Measurements from ENCODE around the gene SPAG9.

SPAG9 gene

DNA sequence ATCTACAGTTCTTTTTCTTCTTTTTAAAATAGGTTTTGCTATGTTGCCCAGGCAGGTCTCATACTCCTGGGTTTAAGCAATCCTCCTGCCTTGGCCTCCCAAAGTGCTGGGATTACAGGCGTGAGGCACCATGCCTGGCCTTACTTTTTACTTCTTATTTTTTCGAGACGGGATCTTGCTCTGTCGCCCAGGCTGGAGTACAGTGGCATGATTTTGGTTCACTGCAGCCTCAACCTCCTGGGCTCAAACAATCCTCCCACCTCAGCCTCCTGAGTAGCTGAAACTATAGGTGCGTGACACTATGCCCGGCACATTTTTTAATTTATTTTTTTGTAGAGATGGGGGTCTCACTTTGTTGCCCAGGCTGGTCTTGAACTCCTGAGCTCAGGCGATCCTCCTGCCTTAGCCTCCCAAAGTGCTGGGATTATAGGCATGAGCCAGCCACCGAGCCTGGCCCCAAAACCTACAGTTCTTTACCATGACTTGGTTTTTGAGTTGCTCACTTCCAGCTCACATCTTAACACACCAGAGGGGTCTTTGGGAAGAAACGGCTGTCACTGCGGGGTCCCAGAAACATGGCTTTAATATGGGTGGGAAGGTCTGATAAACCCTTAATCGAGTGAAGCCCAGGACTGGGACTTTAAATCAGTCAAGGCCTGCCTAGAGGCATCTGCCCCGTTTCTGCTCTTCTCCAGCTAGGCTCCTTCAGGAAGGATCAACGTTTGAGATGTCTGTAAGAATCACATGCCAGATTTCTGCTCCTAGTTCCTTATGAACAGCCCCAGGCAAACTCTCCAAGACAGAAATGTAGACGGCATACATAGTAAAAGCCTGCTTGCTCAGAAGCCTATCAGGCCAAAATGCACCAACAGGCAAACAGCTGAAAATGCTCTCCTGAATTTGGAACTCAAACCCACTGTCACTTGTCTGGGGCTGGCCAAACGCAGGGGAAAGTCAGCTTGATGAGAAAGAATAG, 162.8 kb downstream of the SPAG9 start:
- intact Hi-C loops (cut with DNase I) = loop anchor here (5.0 kb wide), 1 partner anchor 176 kb away; no protein-coding TSS in a partner anchor
- peak in 1 of 10 donors; percentile 66 for DNase-seq

- intact Hi-C loops (cut with DNase I) = loop anchor here (5.0 kb wide), 1 partner anchor 175 kb away; no protein-coding TSS in a partner anchor
- peak in 9 of 10 donors; percentile 35 to 93 (median 66) for DNase-seq
Observed at GRCh38 chr17:50956750-50957523, 163.7 kb downstream of the SPAG9 start.

DNA sequence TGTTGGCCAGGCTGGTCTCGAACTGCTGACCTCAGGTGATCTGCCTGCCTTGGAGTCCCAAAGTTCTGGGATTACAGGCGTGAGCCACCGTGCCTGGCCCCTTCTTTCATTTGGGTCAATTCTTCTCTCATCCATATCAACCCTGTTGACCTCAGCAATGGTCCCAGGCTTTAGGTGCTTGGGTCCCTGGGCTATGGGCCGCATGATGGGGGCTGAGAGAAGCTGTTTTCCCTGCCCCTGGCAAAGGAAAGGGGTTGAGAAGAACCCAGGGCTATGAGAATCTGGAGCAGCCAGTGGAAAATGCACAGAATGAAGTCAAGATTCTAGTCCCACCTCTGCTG, 164.3 kb downstream of the SPAG9 start:
- DNase-seq = peak in 2 of 10 donors; percentile 34 to 44
- intact Hi-C loops (cut with DNase I) = loop anchor here (5.0 kb wide), 1 partner anchor 174 kb away; no protein-coding TSS in a partner anchor

DNA sequence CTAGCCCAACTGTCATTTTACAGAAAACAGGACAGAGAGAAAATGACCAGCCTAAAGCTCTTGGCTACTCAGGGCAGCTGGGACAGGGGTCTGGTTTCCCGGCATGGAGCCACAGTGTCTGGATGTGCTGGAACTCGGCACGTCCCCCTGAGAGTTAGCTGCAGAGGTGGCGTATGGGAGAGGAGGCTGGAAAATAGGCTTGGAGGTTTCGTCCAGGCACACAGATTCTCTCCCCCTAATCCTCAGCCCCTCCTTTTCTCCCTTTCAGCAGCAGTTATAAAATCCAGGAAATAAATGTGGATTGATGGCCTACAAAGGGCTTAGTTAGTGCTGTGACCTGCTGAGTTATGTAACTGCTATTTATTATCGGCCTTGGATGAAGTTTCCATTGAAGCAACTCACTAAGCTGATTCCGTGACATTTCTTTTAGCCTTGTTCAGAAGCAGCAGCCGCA, 165.0 kb downstream of the SPAG9 start:
- intact Hi-C loops (cut with DNase I) = loop anchor here (5.0 kb wide), 1 partner anchor 173 kb away; no protein-coding TSS in a partner anchor
- DNase-seq = peak in 1 of 10 donors; percentile 44

- DNase-seq = peak in 2 of 10 donors; percentile 55 to 77
Observed at GRCh38 chr17:50955160-50955559, 165.5 kb downstream of the SPAG9 start.

GRCh38 chr17:50954641-50955121, 166.0 kb downstream of the SPAG9 start:
- intact Hi-C loops (cut with DNase I) = loop anchor here (5.0 kb wide), 1 partner anchor 172 kb away; no protein-coding TSS in a partner anchor
- DNase-seq = peak in 2 of 10 donors; percentile 53 to 78

More at GRCh38 chr17:50955160-50955559, 165.5 kb downstream of the SPAG9 start:
- intact Hi-C loops (cut with DNase I) = loop anchor here (5.0 kb wide), 1 partner anchor 173 kb away; no protein-coding TSS in a partner anchor

DNA sequence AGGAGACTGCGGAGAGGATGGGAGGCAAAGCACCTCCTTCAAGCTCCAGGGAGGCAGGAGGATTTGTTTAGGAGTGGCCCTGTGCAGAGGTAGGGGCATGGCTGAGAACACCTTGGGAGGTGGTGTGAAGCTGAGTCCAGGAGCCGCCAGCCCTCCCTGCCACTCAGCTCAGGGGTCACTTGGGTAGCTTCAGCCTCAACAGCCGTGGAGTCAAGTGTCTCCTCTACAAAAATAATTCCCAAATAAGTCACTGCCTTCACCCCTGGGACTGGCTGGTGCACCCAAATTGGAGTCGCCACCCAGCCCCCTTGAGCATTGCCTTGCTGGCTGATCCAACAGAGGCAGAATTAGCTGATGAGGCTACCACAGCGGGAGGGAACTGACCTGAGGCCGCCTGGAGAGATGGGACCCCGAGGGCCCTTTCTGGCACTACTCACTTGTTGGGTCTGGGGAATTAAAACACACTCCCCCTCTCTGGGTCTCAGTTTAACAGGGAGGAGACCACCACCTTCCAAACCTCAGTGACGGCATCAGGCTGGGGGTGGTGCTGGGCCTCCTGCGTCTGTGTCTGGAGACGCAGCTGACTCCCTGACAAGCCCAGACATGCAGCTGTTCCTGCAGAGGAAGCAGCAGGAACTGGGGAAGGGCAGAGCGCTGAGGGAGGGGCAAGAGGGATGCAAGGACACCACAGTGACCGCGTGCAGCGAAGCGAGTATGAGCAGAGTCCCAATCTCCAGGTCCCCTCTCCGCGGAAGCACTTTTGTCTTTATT, 166.7 kb downstream of the SPAG9 start:
- peak in 3 of 10 donors; percentile 50 to 90 (median 78) for DNase-seq

DNA sequence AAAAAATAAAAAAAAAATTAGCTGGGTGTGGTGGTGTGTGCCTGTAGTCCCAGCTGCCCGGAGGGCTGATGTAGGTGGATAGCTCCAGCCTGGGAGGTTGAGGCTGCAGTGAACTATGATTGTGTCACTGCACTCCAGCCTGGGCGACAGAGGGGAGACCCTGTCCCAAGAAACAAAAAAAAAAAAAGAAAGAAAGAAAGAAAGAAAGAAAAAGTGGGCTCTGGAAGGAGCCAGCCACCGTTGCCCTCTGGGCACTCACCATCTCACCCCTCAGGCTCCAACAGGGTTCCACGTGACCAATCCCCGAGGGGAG, 167.2 kb downstream of the SPAG9 start:
- DNase-seq = peak in 2 of 10 donors; percentile 32 to 40
- intact Hi-C loops (cut with DNase I) = no loop called here

More for the DNA sequence above, 166.7 kb downstream of the SPAG9 start:
- intact Hi-C loops (cut with DNase I) = no loop called here

DNA sequence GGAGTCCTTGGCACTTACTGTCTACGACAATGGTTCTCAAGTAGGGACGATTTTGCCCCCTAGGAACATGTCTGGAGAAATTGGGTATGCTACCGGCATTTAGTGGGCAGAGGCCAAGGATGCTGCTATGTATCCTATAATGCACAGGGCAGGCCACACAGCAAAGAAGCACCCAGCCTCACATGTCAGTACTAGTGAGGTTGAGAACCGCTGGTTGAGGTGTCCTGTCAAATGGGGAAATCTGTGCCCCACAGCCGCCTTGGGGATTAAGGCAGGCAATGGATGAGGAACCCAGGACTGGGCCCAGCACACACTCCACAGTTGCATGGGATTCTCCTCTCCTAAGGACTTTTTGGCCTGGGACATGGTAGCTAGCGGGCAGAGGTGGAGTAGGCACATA, 167.8 kb downstream of the SPAG9 start:
- DNase-seq = peak in 2 of 10 donors; percentile 26 to 60

DNA sequence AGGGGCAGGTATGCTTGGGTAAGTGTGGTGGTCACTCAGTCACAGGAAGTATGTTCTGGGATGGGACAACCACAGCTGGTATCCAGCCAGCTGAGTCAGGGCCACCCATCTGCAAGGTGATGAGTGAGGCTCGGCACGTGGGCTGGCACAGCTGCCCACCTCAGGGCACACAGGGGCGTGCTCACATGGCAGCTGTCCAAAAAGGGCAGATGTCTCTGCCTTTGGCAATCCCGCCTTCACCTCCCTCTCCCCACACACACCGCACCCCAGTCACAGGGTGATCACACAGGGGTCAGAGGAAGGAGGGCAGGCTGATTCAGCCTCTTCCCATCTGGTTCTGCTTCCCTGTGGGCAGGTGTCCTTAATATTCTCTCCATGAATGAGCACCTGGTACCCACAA, 168.7 kb downstream of the SPAG9 start:
- intact Hi-C loops (cut with DNase I) = no loop called here
- DNase-seq = peak in 2 of 10 donors; percentile 6 to 64

More for the DNA sequence above, 167.8 kb downstream of the SPAG9 start:
- intact Hi-C loops (cut with DNase I) = no loop called here

DNA sequence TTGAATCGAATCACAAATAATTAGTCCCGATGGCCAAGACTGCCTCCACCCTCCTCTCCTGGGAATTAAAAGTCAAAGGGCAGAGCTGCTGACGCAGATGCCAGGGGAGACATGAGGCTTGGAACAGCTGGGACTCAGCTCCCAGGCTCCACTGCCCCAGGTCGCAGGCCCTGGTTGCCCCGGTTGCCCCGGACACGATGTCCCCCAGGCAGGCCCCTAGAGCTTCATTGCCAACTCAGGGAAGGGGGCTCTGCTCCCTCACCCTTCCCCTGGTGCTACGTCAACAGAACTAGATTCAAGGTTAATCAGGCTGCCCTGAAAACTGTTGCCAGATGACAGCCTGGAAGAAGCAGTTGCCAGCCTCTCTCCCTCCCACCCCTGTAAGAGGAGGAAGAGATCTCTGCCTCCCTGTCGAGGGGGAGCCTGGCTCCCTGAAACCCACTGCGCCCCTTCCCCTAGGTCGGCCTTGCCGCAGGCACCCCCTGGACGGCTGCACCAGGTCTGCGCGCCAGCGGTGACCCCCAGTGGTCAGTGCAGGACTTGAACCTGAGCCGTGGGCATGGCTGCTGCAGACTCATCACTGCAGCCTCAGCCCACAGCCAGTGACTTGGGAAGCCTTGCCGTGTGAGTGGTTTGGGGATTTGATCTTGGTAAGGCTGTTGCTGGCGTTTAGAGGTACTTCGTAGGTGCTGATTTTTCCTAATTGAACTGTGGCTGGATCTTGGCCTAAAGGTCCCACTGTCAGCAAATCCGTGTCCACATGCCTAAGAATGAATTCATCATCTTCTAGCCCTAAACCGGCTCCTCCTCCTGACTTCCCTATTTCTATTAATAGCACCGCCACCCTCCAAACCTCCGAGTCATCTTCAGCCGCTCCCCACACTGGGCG, 170.4 kb downstream of the SPAG9 start:
- intact Hi-C loops (cut with DNase I) = loop anchor here (1.0 kb wide), 2 partner anchors 87 to 98 kb away; no protein-coding TSS in a partner anchor
- DNase-seq = peak; percentile 65 to 97 (median 79)

- peak in 2 of 10 donors; percentile 8 to 50 for DNase-seq
- intact Hi-C loops (cut with DNase I) = no loop called here
Observed at GRCh38 chr17:50949128-50949988, 171.3 kb downstream of the SPAG9 start.

- intact Hi-C loops (cut with DNase I) = no loop called here
- DNase-seq = peak in 2 of 10 donors; percentile 6 to 30
Observed at GRCh38 chr17:50948711-50949110, 172.0 kb downstream of the SPAG9 start.

GRCh38 chr17:50947782-50948543, 172.7 kb downstream of the SPAG9 start:
- peak in 5 of 10 donors; percentile 52 to 91 (median 85) for DNase-seq
- intact Hi-C loops (cut with DNase I) = no loop called here

DNA sequence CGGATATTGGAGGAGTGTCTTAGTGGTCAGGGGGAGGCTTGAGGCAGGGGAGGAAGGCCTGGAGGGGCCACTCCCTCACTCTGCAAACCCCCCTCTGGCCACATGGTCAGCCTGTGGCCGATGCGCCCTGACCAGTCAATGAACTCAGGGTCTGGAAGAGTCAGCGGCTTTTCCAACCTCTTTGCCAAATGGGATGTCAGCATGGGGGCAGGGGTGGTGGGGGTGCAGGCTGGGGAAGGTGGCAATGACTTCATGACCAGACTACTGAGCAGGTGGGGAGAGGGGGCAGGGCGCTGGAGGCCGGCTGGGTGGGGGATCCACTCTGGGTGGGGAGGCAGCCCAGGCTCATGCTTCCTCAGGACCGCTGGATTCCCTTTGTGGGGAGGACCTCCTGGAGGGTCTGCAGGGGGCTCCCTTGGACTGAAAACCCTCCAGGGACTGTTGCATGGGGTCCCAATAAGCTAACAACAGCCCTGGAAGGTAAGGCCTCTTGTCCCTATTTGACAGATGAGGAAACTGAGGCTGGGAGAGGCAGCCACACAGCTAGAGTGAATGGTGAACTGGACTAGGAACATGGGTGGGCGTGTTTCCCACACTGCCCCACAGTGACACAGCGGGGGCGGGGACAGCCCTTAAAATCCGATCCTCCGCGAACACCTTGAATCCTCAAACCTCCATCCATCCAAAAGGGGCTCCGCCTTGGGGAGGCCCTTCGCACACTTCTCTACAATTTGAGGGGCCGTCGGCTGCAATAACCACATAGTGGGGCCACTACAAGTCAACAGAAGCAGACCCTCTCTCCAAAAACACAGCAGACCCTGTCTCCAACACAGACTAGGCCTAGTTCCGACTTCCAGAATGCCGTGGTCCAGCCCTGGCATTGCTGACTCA, 173.5 kb downstream of the SPAG9 start:
- peak in 1 of 10 donors; percentile 62 for DNase-seq
- intact Hi-C loops (cut with DNase I) = no loop called here
